Stimulated activated CD4-positive, alpha-beta T cell treated with anti-CD3 and anti-CD28 coated beads, Interleukin-2, amount 100 ng/mL, for 48 hours (primary cell): Measurements from ENCODE around the gene MYO5A.
"Not testable (repeated sequence)": the region's sequence is repeated elsewhere in the genome, so short reads cannot be mapped to it uniquely, and the experiment has no call there.

Experiments used
- DNase-seq, 2 donors: peaks; one replicate each; pipeline ENCODE4 v3.0.0-alpha.2; 2020

Gene MYO5A

DNA sequence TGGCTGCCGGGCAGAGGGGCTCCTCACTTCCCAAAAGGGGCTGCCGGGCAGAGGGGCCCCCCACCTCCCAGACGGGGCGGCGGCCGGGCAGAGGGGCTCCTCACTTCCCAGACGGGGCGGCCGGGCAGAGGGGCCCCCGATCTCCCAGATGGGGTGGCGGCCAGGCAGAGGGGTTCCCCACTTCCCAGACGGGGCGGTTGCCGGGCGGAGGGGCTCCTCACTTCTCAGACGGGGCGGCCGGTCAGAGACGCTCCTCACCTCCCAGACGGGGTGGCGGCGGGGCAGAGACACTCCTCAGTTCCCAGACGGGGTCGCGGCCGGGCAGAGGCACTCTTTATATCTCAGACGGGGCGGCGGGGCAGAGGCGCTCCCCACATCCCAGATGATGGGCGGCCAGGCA, 69.0 kb downstream of the MYO5A start:
- not testable (repeated sequence) for DNase-seq

DNA sequence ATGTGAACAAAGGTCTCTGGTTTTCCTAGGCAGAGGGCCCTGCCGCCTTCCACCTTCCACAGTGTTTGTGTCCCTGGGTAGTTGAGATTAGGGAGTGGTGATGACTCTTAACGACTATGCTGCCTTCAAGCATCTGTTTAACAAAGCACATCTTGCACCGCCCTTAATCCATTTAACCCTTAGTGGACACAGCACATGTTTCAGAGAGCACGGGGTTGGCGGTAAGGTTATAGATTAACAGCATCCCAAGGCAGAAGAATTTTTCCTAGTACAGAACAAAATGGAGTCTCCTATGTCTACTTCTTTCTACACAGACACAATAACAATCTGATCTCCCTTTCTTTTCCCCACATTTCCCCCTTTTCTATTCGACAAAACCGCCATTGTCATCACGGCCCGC, 69.4 kb downstream of the MYO5A start:
- DNase-seq = not testable (repeated sequence)

DNA sequence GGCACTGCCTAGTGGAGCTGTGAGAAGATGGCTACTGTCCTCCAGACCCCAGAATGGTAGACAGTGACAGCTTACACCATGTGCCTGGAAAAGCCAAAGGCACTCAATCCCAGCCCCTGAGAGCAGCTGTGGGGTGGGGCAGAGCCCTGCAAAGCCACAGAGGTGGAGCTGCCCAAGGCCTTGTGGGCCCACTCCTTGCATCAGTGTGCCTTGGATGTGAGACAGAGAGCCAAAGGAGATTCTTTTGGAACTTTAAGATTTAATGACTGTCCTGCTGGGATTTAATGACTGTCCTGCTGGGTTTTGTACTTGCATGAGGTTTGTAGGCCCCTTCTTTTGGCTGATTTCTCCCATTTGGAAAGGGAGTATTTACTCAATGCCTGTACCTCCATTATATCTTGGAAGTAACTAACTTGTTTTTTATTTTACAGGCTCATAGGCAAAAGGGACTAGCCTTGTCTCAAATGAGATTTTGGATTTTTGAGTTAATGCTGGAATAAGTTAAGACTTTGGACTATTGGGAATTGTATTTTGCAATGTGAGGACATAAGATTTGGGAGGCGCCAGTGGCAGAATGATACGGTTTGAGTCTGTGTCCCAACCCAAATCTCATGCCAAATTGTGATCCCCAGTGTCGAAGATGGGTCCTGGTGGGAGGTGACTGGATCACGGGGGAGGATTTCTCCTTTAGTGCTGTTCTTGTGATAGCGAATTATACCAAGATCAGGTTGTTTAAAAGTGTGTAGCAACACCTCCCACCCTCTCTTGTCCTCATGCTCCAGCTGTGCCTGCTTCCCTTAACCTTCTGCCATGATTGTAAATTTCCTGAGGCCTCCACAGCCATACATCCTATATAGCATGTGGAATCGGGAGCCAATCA, 80.4 kb downstream of the MYO5A start:
- DNase-seq = no peak

DNA sequence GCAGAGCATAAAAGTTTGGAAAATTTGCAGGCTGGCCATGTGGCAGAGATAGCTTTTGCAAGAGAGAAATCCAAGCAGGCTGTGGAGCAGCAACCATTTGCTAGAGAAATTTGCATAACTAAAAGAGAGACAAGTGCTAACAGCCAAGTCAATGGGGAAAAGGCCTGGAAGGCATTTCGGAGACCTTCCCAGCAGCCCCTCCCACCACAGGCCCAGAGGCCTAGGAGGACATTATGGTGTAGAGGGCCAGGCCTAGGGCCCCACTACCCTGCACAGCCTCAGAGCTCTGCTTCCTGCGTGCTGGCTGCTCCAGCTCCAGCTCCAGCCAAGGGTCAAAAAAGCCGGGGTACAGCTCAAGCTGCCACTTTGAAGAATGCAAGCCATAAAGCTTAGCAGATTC, 82.7 kb downstream of the MYO5A start:
- DNase-seq = no peak

DNA sequence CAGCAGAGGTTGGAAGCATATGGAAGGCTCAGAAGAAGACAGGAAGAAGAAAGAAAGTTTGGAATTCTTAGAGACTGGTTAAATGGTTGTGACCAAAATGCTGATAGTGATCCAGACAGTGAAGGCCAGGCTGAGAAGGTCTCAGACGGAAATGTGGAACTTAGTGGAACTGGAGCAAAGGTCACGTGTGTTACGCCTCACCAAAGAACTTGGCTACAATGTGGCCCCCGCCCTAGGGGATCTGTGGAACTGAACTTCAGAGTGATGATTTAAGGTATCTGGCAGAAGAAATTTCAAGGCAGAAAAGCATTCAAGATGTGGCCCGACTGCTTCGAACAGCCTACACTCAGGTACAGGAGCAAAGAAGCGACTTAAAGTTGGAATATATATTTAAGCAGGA, 83.1 kb downstream of the MYO5A start:
- no peak for DNase-seq

DNA sequence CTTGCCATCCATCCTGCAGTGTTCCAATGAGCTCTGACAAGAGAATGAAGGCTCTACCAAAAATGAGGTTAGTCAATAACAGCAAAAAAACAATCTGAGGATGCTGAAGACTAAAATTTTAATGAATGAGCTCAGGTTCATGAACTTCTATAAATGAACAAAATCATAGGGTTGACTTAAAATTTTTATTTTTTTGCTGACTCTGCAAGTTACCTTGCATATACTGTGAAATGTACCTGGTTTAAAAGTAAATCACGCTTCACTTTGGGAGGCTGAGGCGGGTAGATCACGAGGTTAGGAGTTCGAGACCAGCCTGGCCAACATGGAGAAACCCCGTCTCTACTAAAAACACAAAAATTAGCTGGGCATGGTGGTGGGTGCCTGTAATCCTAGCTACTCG, 85.5 kb downstream of the MYO5A start:
- not testable (repeated sequence) for DNase-seq

DNA sequence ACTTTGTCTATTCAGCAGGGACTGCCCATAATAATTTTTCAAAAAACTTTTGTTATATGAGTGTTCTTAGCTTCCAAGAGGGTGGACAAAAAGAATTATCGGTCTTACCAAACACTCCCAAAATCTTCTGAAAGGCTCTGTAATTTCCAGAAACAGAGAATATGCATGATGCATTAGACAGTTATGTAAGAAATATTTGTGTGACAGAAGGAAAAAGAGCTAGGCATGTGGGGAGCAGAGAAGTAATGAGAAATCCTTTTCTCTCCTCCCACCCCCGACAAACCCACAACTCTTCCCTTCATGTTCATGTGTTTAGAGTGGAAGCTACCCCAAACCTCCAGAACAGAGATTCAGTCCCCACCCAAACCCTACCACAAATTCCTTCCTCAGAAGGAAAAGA, 86.8 kb downstream of the MYO5A start:
- DNase-seq = no peak

DNA sequence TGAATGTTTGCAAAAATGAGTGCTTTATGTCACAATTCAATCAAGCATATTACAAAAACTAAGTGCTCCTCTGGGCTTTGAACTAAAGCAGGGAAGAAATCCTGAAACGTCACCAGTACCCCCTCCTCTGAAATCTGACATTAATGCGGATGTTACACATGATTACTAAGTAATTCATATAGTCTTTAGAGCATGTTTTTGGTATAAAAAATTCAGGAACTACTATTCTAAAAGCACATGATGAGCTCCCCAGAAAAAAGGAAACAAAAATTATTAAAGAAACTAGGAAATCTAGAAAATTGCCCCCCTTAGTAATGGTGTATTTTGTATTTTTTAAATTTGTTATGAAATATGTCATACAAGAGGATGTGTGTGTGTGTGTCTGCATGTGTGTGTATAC, 87.7 kb downstream of the MYO5A start:
- no peak for DNase-seq

DNA sequence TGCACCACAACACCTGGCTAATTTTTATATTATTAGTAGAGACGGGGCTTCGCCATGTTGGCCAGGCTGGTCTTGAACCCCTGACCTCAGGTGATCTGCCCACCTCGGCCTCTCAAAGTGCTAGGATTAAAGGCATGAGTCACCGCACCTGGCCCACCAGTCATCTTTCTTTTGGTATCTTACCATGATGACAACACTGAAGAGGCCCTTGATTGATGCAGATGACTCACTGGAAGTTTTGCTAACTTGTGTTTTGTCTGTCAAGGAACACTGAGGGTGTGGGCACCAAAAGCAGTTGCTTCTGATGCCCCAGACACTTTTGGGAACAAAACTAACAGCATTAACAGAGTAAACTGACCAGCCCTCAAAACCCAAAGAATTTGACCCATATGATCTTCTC, 88.3 kb downstream of the MYO5A start:
- DNase-seq = peak in 1 of 2 donors; percentile 4

DNA sequence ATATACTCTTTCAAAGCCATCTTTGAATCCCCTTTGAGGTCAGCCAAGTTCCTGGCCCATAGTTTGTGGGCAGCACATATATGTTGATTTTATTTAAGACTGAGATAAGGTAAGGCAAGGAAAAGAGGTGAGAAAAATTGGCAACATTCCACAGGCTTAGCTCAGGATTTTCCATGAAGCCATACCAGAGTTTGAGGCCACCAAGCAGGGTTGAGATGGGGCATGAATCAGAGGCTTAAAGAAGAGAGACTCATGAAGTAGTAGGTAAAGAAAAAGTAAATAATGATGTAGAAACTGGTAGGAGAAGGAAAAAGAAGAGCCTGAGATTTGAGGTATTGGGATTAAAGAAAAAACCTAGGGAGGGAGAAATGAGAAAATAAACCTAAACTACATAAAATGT, 89.2 kb downstream of the MYO5A start:
- DNase-seq = no peak

DNA sequence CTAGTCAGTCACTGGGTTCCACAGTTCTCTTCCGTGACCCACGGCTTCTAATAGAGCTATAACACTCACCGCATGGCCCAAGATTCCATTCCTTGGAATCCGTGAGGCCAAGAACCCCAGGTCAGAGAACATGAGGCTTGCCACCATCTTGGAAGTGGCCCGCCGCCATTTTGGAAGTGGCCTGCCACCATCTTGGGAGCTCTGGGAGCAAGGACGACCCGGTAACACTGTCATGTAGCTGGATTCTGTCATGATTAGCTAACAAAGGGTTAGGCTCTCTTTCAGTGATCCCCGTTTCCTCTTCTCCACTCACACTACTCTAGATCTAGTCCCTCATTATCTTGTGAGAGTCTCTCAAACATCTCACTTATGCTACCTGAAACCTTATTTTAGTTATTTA, 89.6 kb downstream of the MYO5A start:
- not testable (repeated sequence) for DNase-seq

DNA sequence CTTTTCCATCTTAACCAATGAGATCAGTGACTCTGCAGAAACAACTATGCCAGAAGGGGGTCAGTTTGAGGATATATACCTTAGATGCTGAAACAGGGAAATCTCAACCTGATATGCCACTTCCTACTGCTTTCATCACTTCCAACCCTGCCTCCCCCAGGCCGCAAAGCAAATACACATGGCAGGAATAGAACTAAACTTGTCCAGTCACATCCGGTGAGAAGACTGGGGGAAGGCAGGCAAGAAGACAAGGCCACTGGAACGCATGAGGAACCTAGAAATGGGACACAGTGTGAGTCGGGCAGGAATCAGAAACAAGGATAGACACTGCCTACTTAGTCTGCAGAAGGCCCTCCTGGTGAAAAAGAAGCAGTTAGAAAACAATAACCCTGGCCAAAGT, 90.6 kb downstream of the MYO5A start:
- DNase-seq = no peak

DNA sequence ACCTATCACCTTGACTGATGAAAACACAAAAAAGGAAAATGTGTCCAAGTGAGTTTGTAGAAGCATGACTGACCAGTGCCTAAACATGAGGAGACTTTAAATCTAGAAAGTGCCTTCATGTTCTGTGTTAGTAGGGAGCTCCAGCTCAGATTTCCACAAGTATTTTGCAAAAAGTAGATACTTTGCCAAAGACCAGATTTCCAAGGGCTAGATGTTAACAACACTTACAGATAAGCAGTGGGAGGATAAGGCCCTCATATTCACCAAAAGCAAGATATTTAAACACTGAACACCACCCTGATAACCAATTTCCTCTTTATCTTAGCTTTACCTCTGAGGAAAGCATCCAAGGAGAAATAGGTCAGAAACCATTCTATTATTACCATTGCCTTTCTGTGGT, 91.0 kb downstream of the MYO5A start:
- no peak for DNase-seq

DNA sequence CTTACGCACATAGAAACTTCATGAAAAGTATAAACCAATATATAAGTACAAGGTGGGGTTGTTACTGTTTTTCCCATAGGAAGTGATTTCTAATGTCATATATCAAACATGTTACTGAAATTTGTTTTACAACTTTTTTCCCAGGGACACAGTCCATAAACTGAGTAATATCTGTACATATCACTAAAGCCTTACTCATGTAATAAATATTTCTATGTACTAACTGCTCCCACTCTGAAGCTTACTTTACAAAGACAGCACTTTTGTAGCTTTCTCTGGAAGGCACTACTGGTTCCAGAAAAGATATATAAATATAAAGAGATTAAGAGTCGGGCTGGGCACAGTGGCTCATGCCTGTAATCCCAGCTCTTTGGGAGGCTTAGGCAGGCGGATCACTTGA, 91.7 kb downstream of the MYO5A start:
- DNase-seq = no peak

DNA sequence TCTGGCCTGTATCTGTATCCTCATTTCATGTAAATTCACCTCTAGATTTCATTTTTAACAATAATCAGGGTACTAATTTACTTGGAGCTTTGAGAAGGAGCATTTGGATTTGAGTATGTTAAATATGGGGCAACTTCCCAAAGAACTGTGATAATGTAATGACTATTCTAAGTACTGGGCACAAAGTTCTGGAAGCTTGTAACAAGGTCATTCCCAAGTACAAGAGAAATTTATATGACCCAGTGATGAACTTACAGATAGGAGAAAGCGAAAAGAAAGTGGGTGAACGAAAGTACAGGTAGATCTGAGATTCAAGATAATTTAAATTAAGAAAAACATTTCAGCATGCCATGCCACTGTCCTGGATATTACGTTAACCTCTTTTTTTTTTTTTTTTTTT, 93.8 kb downstream of the MYO5A start:
- no peak for DNase-seq

DNA sequence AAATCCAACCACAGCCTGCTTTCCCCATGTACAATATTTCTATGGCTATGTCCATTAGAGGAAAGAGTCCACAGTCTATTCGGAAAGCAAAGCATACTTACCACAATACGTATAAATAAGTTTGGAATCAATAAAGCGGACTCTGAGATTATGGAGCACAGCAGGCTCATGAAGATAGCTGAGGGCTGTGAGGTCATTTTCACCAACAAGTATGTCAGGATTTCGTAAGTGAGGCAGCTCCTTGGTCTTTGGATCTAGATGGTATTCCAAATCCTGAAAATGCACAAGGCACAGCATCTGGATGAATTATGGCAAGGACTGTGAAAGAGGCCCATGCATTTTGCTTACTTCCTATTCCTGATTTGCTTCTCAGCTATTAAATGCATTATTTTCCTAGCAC, 100.4 kb downstream of the MYO5A start:
- DNase-seq = no peak

DNA sequence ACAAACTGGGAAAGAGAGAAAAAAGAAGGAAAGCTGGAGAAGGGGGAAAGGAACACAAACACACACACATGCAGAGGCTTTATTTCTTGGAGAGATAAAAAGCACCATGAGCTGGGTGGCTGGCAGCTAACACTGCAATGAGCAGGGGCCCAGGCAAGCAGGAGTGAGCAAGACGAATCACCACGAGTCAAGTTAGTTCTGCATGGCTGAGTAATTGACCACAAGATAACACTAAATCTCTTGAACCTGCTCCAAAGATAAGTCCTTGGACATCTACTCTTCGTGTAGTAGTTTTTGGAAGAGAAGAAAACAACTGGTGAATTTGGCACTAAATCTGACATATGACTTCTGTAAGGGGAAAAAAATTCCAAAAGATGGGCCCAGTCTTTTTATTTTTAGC, 100.9 kb downstream of the MYO5A start:
- peak; percentile 3 to 6 for DNase-seq

DNA sequence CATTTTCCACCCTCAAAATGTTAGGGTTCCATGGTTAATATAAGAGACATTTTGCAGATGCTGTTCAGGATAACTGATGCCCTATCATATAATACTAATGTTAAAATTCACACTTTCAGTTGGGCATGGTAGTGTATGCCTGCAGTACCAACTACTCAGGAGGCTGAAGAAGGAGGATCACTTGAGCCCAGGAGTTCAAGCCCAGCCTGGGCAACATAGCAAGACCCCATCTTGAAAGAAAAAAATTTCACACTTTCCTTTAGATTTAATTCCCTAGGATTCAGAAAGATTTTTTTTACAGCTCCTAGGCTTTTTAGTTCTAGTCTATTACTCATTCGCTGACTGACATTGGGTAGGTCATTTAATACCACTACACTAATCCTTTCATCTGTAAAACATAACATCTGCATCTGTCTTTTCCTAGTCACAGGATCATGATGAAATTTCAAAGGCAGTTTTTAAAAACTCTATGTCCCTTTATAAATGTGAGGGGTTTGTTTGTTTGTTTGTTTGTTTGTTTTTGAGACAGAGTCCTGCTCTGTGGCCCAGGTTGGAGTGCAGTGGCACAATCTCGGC, 103.7 kb downstream of the MYO5A start:
- no peak for DNase-seq

DNA sequence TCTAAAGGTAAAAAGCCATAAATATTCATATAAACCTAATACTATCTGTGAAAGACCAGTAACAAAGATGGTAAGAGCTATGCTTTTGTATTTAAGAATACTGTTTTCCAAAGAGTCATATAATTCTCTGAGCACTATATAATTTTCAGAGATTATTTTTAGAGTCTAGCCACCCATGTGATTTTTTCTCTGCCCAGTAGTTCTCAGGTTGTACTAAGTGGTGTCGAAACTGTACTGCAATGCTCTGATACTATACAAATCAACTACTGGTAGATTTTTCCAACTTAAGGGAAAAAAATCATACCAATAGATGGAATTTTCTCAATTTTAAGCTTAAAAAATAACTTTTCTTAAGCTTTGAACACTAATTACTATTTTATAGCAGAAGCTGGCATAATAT, 104.8 kb downstream of the MYO5A start:
- no peak for DNase-seq

DNA sequence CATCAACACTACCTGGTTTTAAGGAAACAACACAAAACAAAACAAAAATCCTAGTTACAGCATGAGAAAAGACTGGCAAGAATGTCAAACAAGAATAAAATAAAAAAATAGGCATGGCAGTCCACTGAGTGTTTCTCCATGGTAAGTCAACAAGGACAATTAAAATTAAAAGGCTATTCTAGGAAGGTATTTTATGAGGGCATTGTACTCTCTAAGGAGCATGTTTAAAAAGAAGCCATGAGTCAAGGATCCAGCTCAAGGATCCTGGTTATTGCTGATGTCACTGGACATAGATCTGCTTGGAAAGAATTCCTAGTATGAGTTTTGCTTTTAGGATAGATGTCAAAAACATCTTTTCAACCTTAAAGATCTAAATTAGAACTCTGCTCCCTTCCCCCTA, 106.7 kb downstream of the MYO5A start:
- no peak for DNase-seq

DNA sequence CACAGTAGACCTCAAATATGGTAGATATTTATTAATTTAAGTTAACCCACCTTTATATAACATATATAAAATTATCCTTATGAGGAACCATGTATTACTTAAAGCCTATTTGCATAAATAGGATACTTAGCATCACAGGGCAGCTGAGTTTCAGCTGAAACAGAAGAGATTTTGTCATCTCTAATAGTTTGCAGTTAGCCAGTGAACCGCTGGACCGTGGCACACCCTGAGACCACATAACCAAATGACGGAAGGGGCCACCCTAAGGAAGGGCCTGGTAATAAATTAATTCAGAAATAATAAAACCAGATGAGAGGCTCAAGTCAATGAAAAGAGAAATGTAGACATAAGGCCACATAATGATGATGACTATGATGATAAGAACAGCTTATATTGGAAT, 107.7 kb downstream of the MYO5A start:
- no peak for DNase-seq

DNA sequence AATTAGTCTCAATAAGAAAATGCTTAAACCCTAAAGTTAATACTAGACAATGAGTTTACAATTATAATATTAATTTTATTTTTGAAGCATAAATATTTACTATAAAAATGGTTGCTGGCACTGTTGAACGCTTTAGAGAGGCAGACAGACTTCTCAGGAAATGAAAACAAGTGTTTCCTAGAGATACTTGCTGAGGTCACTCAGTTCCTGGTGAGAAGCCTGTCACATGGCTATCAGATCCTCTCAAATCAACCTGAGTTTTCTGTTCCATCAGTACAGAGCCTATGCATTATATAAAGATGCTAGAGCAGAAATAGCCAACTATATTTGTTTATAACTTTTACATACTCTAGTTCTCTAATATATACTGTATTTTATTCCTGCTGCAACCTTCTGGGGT, 109.2 kb downstream of the MYO5A start:
- DNase-seq = no peak

DNA sequence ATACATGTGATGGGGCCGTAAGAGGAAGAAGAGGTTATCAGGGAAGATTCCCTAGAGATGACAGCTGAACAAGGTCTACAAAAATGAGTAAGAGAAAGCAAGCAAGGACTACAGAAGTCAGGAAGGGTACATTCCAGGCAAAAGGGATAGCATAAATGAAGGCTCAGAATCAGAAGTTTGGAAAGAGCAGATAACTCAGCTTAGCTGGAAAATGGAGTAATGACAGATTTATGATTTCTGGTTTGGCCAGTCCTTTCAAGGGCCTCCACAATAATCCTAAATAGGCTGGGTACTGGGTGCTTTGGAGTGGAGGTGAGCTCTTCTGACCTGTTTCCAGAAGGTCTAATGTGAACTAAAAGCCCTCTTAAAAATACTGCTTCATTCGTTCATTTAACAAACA, 110.7 kb downstream of the MYO5A start:
- DNase-seq = no peak

DNA sequence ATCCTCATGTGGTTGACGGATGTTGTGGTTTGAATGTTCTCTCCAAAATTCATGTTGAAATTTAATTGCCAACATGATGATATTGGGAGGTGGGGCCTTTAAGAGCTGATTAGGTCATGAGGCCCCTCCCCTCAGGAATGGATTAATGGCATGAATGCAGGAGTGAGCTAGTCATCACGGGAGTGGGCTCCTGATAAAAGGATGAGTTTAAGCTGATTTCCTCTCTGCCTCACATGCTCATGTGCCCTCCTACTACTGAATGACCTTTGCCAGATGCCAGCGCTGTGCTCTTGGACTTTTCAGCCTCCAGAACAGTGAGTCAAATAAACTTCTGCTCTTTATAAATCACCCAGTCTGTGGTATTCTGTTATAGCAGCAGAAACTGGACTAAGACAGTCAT, 111.2 kb downstream of the MYO5A start:
- no peak for DNase-seq

DNA sequence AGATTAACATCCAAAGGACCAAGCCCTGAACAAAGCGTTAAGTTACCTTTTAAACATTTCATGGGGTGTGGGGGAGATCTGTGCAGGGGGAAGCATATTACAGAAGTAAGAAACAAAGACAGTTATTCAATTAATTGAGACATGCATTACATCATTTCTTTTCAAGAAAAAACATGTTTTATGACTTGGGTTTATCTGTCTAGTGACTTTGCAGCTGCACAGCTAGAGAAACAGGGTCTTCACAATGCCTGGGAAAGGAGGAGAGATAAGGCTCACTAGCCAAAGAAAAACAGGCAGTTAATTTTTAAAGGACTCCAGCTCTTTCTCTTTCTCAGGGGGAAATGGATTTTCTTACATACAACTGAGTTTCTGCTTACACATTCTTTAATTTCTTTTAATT, 112.1 kb downstream of the MYO5A start:
- DNase-seq = not testable (repeated sequence)
